T-helper 22 cell (primary cell): ENCODE measurements around the gene CIART.
"Not testable (repeated sequence)": the region's sequence is repeated elsewhere in the genome, so short reads cannot be mapped to it uniquely, and the experiment has no call there.

Experiments used
- DNase-seq: peaks from one replicate; pipeline ENCODE4 v3.0.0-alpha.2; 2020; ENCODE audit warnings: low read depth

Gene CIART

GRCh38 chr1:150261367-150261766, 21.0 kb upstream of the CIART start:
- DNase-seq: no peak

- no peak for DNase-seq
These were observed 19.7 kb upstream of the CIART start for GRCh38 chr1:150262388-150263320.

- DNase-seq: no peak
These were observed 18.8 kb upstream of the CIART start for GRCh38 chr1:150263549-150263948.

- no peak for DNase-seq
These were observed 14.5 kb upstream of the CIART start for GRCh38 chr1:150267896-150268295.

GRCh38 chr1:150268340-150268704, 14.0 kb upstream of the CIART start:
- peak; percentile 40 for DNase-seq

- DNase-seq: peak; percentile 87
These were observed 13.5 kb upstream of the CIART start, which contains the start of gene APH1A for GRCh38 chr1:150268705-150269403. Gene APH1A (minus strand): TSS chr1:150269016. CDS start chr1:150268810, 206 bp downstream.

GRCh38 chr1:150269451-150269850, 12.9 kb upstream of the CIART start:
- DNase-seq: no peak

GRCh38 chr1:150271291-150271959, 10.9 kb upstream of the CIART start:
- no peak for DNase-seq

GRCh38 chr1:150273311-150273710, 9.0 kb upstream of the CIART start:
- no peak for DNase-seq

- DNase-seq: no peak
These were observed 2.1 kb upstream of the CIART start for GRCh38 chr1:150280138-150280707.

- DNase-seq: peak; percentile 14
These were observed 1.1 kb upstream of the CIART start for GRCh38 chr1:150281221-150281757.

- DNase-seq: no peak
These were observed 204 bp downstream of the CIART start for GRCh38 chr1:150282558-150282958.

GRCh38 chr1:150283260-150283659, 906 bp downstream of the CIART start:
- no peak for DNase-seq

- DNase-seq: no peak
These were observed 6.0 kb downstream of the CIART start for GRCh38 chr1:150288382-150288781.

- DNase-seq: no peak
These were observed 6.5 kb downstream of the CIART start for GRCh38 chr1:150288822-150289221.

- DNase-seq: peak; percentile 71
These were observed 11.3 kb downstream of the CIART start, which contains the start of gene MRPS21 for GRCh38 chr1:150293433-150294253. Gene MRPS21 (plus strand): TSS chr1:150293861. CDS start chr1:150294367, 506 bp downstream.

GRCh38 chr1:150295476-150295875, 13.1 kb downstream of the CIART start:
- no peak for DNase-seq

GRCh38 chr1:150299716-150300115, 17.4 kb downstream of the CIART start:
- DNase-seq: no peak

GRCh38 chr1:150302338-150302737, 20.0 kb downstream of the CIART start:
- DNase-seq: no peak

- DNase-seq: no peak
These were observed 20.5 kb downstream of the CIART start for GRCh38 chr1:150302902-150303301.

- not testable (repeated sequence) for DNase-seq
These were observed 26.2 kb downstream of the CIART start for GRCh38 chr1:150308585-150308984.
